ENCODE measurements around the gene NAV1.

The NAV1 gene

DNA sequence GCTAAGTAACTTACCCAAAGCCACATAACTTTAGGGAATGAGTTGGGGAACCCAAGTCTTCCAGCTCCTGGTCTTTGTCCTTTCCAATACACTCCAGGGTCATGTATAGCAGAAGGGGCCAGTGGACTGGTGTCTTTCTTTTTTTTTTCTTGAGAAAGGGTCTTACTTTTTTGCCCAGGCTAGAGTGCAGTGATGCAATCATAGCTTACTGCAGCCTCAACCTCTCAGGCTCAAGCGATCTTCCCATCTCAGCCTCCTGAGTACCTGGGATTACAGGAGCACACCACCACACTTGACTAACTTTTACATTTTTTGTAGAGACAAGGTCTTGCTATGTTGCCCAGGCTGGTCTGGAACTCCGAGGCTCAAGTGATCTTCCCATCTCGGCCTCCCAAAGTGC, 12.2 kb downstream of the NAV1 start:
- no peak for DNase-seq (ENCODE audit: low read depth in 2 of 2)

DNA sequence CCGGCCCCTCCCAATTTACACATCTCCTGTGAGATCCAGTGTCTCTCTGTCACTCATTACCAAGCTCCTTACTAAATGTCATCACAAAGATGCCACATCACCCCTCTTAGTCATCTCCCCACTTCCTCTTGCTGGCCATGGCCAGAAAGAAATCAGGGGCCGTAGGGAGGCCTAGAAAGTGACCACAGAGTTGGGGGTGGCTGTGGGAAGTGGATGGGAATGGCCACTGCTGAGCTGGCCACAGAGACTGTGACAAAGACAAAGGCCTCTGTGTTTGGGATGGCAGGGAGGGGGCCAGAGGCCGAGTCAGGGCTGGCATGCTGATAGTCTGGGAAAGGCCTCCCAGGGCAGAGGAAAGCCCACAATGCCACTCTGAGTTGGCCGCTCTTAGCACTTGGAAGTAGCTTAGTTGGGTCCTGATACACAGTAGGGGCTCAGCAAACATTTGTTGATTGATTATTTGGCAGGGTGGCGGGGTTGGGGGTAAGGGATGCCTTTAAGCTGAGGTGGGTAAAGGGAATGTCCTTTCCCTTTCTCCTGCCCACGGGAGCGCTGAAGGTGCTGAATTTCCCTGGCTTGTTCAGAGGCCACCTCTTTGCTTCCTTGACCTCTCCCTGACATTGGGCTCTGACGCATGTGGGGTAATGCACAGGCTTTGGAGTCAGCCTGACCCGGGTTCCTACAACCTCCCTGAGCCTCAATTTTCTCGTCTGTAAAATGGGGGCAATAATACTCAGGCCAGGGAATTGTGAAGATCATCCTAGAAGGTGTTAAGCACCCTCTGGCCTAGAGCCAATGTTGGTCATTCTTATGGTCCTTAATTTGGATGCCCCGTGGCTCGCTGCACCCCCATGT, 13.2 kb downstream of the NAV1 start:
- no peak for DNase-seq (ENCODE audit: low read depth in 2 of 2)

DNA sequence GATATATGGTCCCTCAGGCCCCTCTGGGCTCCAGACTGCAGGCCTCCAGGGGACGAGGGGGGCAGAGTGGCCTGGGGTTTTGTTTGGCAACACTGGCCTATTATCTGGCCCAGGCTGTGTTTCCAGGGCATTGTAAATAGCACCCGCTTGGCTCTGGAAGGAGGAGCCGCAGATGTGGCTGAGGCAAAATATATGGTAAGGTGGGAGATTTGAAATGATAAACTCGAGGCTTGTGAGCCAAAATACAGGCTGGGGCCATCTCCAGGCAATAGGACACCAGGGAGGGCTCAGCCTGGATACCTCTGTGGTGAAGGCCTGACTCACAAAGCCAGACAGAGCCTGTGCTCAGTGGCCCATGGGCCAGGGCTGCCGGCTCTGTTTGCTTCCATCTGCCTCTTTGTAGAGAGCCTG, 14.0 kb downstream of the NAV1 start:
- DNase-seq (ENCODE audit: low read depth in 2 of 2) = no peak

DNA sequence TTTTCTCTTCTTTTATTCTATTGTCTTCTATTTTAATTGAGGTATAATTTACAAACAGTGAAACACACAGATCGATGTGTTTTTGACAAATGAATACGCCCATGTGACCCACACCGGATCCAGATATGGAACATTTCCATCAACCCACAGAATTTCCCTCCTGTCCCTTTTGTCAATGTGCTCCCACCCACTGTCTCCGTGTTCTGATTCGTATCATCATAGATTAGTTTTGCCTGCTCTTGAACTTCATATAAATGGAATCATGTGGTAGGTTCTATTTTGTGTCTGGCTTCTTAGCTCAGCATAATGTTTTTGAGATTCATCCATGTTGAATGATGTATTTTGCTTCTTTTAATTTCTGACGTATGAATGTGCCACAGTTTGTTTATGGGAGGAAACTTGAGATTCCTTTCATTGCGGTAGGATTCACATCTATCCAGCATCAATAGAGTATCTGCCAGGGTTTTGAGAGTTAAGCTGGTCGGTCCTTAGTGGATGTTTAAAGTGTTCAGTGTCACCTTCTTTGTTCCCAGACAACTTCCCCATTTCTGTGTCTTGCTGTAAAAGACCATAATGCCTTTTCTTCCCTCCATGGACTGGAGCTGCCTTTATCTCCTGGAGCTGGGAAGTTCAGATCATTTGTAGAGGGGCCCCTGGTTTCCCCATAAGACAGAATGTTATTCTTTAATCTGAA, 14.7 kb downstream of the NAV1 start:
- no peak for DNase-seq (ENCODE audit: low read depth in 2 of 2)

DNA sequence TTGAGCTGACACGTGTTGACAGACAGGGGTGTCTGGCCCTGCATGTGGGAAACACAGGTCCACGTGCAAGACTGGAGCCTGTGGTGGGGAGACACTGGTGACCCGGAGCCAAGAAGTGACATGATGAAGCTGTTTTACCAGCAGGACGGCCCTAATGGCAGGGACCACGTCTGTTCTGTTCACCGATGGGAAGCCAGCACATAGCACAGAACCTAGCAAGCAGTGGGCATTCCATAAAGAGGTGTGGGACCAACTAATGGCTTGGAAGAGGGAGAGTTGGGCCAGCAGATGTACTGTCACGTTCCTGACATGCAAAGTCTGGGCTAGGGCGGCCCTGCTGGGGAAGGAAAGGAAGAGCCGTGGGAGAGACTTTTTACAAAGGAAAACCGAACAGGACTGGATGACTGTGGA, 15.3 kb downstream of the NAV1 start:
- DNase-seq (ENCODE audit: low read depth in 2 of 2) = no peak

DNA sequence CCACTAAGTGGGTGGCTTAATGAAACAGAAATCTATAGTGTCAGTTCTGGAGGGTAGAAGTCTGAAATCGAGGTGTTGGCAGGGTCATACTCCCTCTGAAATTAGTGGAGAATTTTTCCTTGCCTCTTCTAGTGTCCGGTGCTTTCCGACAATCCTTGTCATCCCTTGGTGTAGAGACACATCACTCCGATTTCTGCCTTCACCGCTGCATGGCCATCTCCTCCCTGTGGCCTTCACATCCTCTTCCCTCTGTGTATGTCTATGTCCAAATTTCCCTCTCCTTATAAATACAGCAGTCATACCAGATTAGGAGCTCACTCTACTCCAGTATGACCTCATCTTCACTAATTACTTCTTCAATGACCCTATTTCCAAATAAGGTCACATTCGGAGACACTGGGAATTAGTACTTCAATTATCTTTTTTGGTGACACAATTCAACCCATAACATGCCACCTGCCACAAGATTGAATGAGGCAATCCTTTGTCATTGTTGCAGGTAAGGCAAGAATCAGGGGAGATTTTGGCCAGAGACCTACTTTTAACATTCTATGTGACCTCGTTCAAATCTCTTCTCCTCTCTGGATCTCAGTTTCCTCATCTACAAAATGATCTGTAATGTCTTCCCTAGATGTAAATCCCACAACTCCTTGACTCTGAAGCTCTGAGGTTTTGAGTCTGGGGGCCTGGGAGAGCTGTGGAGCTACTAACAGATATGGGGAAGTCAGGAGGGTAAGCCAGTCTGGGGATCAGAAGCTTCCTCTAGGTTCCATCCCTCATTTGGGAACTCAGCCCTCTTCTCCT, 16.1 kb downstream of the NAV1 start:
- no peak for DNase-seq (ENCODE audit: low read depth in 2 of 2)

DNA sequence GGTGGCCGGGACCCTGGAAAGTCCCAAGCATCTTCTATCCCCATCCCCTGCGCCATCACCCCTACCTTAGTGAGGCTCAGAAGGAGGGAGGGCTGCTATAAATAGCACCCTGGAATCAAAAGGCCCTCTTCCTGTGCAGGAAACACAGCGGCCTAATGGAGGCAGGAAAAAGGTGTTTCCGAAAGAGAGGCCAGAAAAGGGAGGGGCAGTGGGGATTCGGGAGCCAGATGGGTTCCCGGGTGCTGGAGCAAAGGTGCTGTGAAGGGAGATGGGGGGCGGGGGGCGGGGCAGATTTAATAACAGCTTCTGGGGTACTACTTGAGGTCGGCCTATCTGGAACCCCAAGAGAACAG, 16.6 kb downstream of the NAV1 start:
- no peak for DNase-seq (ENCODE audit: low read depth in 2 of 2)

DNA sequence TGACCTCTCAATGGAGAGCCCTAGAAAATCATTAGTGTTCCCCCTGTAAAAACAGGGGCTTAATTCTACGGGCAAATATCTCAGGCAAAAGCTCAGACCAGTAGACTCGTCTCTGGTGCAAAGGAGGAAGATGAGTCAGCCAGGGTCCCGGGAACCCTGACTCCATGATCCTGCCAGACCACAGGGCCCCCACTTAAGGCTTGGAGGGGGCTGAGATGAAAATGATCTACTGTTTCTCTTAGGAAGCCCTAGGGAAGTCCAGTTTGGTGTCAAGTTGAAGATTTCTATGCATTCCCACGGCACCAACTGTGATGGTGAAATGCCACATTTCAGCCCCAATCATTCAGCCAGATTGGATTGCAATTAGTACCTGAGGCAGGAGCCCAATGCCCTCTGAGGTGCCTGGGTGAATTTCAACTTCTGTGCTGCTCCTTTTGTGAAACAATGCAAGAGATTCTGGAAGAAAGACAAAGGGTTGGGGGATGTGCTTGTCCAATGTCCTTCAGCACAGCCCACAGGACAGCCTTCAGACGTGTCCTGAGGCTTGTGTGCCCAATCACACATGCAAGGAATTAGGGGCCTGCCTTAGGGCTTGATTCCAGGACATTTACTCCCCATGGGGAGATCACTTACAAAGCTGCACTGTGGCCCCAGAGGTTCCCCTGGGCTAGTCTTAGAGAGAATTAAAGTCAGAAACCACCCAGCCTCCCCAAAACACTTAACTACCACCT, 18.1 kb downstream of the NAV1 start:
- no peak for DNase-seq (ENCODE audit: low read depth in 2 of 2)

DNA sequence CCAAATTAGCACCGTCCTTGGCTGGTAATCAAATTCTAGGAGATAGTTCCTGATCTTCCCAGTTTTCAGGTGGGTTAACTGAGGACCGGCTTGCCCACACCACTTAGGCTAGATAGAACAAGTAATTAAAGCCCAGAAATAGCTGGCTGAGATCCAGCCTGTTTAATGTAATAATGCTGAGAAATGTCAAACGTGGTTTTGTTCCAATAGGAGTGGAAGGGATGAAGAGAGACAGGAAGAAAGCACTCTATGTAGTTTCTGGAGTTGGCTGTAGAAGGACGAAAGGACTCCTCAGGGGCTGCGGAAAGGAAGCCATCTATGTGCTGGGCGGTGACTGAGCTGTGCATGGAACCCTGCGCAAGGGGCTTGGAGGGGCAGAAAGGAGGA, 18.6 kb downstream of the NAV1 start:
- DNase-seq (ENCODE audit: low read depth in 2 of 2) = no peak

DNA sequence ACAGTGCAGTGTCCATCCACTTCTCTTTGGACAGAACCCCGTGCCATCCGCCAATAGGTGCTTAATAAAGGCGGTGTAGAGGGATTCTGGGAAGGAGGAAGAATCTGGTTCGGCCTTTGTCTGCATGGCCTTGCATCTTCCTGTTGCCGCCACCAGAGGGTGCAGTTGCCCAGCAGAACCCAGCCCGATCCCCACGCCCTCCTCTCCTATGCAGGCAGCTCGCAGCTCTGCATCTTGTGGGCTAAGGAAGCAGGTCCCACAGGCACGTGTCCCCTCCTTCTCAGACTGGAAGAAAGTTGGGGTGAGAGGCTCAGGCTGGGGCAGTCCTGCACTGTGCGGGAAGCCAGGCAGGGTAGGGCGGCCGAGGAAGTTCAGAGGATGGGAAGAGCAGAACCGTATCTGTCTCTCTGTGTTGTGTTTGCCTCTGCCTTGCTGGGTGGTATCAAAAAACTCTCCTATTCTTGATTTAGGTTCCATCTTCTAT, 20.8 kb downstream of the NAV1 start:
- peak; percentile 59 to 62 for DNase-seq (ENCODE audit: low read depth in 2 of 2)

DNA sequence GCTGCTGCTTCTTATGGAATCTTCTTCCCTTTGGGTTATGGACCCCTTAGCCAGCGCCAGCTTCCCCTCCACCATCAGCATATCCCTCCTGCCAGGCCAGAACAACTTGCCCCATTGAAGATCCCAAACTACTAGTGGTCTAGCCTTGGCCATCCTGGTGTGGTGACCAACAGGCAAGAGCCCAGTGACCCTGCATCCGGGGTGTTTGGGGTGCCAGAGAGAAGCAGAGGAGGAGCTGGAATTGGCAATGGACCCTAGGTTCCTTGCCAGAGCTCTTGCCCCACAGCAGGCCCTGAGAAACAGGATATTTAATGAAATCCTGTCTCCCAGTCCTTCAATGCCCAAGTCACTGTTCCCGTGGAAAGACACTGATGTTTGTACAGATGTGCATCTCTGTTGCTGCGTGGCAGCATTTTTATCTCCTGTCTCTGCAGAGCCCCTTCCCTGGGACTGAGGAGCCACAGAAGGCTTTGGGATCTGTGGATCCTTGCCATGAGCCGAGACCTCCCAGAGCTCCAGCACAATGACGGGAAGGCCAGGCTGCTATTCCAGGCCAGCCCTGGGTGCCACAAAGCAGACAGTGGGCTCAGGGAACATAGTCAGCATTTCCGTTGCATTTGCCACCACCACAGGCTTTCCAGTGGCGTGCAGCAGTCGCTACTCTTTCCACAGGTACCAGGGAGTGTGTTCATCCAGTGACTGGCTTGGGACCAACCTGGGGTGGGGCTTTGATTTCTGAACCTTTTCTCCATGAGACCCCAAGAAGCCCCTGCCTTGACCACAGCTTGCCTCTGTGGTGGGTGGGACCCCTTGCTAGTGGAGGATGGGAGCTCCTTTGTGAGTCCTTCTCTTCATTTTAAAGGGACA, 21.6 kb downstream of the NAV1 start:
- no peak for DNase-seq (ENCODE audit: low read depth in 2 of 2)

DNA sequence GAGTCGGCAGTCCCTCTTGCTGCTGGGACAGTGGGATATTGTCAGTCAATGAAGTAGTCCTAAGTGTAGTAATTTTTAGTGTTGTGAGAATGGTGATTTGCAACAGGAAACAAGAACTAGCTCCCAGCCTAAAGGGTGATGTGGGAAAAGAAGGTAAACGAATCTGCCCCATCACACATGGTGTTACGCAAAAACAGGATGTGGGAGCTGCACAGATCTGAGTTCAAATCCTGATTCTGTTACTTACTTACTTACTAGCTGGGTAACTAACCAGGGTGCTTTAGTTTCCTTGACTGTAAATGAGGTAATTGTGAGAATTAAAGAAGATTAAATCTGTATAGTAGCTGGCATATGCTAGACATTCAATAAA, 22.3 kb downstream of the NAV1 start:
- DNase-seq (ENCODE audit: low read depth in 2 of 2) = no peak

DNA sequence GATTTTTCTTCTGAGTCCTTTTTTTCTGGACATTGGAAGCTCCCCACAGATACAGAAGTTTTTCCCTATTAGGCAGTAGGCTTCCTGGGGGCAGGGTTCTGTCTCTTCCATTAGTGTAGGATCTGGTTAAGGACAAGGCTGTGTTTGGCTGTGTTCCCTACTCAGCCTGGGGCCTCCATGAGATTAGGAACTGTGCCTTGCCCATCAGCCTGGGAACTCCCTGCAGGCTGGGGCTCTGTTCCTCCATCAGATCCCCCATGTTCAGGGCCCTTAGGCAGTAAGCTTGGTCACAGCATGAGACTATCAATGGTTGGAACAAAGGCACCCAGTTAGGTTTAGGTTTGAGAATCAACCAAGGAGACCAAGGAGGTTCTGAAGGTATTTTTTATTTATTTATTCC, 22.7 kb downstream of the NAV1 start:
- no peak for DNase-seq (ENCODE audit: low read depth in 2 of 2)

DNA sequence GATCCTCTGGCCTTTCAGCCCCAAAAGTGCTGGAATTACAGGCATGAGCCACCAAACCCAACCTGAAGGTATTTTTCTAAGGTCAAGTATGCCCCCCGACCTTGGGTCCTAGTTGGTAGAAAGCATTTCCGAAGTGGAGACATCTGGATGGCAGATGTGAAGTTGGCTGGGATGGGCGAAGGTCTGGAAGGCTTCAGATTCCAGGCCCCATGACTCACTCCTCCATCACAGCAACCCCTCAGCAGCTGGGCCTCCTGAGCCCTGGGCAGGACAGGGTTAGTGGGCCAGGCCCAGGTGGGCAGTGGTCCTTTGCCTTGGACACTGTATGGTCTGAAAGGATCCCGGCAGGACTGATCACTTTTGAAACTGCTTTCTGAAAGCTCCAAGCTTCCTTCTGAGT, 23.3 kb downstream of the NAV1 start:
- no peak for DNase-seq (ENCODE audit: low read depth in 2 of 2)

DNA sequence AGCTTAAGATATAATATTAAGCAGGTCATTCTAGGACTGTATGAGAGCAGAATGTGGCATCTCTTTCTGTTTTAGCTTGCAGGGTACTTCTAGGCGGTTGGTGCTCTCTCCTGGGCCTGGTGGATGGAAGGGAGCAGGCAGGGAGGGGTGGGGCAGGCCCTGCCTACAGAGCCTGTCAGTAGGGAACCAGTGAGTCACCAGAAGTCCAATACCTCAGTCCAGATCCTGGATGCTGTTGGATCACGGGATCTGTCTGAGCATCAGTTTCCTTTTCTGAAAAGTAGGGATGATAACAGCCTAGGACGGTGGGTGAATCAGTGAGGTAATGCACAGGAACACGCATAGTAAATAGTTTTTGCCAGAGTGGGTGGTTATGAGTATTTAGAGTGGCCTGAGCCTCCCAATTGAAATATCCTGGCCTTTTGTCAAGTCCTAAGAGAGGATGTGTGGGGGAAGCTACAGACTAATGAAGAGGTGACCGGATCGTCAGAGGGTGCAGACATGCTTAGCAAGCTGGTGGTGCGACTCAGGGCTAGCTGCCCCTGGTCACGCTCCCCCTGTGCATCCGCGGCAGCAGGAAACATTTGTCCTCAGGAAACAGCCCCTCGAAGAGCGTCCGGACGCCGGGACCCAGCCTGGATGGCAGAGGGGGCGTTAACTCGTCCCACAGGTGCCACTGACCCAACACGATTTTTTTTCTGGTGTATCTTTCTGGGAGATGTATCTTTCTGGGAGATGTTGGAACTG, 23.9 kb downstream of the NAV1 start:
- no peak for DNase-seq (ENCODE audit: low read depth in 2 of 2)

DNA sequence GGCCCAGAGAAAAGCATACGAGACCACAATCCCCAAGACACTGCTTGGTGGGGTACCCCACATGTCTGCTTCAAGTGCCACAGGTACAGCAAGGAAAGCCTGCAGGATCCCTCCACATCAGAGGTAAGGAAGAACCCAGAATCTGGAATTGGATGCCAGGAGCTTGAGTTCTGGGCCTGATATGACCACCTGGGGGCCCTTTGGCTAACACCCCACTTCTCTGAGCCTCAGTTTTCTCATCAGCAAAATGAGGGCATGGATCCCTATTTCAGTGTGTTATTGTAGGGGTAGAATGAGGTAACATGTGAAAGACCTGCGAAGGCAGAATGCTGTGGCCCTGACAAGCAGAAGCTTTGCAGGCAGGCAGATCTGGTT, 24.5 kb downstream of the NAV1 start:
- DNase-seq (ENCODE audit: low read depth in 2 of 2) = no peak

DNA sequence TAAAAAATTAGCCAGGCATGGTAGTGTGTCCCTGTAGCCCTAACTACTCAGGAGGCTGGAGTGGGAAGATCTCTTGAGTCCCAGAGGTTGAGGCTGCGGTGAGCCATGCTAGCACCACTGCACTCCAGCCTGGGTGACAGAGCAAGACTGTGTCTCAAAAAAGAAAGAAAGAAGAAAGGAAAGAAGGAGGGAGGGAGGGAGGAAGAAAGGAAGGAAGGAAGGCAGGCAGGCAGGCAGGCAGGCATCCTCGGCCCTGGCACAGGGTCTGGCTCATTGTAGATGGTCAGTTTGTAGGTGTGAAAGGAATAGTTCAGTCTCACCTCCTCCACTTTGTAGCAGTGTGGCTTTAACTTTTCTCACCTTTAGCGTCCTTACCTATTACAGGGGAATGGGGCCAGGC, 25.0 kb downstream of the NAV1 start:
- DNase-seq (ENCODE audit: low read depth in 2 of 2) = no peak

DNA sequence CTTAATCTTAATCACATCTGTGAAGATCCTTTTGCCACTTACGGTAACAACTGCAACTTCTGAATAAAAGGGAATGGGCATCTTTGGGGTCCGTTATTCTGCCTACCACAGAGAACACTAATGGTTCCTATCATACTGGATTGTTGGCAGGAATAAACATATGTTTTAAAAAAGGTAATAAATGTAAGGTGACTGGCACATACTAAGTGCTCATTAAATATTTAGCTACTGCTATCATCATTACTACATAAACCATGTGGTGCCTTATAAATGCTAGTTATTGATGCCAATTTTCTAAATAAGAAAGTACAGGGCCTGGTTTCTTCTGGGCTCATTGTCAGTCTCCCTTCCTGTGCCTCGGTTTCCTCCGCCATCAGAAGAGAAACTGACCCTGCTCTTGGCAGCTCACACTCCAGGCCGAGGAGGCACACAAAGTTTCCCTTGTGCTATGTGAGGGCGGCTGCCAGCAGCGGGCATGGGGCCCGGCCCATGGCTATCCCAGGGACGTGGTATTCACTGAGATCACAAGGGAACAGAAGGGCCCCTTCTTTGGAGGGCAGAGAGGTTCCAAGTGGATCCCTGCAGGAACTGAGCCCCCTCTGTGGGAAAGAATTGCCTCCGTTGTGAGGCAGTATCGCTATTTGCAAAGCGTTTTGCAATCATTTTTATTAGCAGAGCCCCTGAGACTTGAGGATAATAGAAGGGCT, 26.2 kb downstream of the NAV1 start:
- no peak for DNase-seq (ENCODE audit: low read depth in 2 of 2)

DNA sequence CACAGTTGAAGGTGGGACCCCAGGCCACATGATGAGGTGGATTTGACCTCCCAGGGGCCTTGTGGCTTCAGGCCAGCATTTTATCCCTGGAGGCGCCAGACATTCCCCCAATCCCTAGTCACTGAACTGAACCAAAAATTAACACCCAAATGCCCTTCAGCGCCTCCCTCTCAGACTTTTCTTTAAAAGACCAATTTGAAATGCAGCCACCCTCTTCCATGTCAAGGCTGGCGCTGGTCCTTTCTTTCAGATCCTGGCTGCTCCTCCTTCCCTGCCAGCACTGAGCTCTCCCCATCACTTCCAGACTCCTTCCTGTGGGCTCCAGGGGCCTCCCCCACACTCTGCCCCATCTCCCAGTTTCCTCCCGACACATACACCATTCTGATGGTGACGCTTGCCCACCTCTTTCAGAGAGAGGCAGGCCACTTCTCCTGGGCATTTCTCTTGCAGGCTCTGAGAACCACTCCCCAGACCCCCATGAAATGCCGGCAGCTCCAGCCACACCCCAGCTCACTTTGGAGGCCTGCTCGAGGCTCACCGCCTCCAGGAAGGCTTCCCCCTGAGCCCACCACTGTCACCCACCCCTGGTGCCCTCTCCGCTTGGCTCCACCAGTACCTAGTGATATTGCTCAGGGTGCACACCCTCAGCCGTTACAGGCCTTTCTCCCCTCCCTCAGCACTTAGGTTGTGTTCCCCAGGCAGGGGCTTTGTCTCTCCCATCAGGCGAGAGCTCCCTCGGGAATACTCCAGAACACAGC, 27.0 kb downstream of the NAV1 start:
- DNase-seq (ENCODE audit: low read depth in 2 of 2) = no peak

Data from stimulated activated CD4-positive, alpha-beta T cell treated with anti-CD3 and anti-CD28 coated beads, Interleukin-4, amount 100 ng/mL, for 48 hours (primary cell).